Measurements from ENCODE around the gene MT1M.
"Not testable (repeated sequence)": the region's sequence is repeated elsewhere in the genome, so short reads cannot be mapped to it uniquely, and the experiment has no call there.

MT1M gene
- total RNA-seq: 0 reads per million in 2 donors

DNA sequence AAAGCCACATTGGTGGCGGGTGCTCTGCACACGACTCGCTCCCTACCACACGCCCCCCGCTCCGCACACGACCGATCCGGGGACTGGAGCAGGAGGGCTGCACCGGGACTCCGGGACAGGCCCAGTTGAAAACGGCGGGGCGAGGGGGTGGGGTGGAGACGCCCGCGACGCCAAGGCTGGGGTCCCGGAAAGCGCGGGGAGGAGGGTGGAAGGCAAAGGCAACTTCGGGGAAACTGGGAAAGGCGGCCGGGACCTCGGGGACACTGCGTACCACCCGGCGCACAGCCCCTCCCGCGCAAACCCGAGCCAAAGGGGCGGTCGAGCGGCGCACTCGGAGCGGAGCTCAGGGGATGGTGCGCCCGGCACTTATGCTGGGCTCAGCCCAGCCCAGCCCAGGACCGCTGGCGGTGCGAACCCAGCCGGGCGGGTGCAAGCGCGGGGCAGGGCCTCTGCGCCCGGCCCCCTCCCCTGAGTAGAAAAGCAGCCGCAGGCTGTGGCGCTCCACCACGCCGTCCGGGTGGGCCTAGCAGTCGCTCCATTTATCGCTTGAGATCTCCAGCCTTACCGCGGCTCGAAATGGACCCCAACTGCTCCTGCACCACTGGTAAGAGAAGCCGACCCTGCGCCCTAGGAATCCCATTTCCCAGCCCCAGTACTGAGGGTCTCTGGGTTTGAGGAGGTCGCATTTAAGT, at the start of gene MT1M:
MT1M (plus strand) TSS at position 504 of the 692 bp plus-strand sequence; CDS start at position 577, 73 bp downstream.
- DNase-seq: no peak

DNA sequence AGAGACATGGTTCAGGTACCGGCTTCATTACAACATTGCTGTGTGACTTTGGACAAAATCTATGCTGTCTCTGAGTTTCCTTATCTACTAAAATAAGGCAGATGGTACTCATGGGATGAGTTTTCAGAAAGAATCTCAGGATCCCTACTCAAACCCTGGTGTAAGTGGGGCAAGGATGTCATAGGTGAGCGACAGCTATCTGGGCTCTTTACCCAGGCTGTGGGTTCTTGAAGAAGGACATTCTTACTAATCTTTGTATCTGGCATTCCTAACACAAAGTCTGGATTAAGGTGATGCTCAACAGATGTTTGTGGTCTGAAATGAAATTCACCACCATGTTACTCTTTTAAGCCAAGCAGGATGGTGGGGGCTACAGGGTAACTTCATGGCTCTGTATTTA, 49.5 kb upstream of the MT1M start:
- DNase-seq: not testable (repeated sequence)

DNA sequence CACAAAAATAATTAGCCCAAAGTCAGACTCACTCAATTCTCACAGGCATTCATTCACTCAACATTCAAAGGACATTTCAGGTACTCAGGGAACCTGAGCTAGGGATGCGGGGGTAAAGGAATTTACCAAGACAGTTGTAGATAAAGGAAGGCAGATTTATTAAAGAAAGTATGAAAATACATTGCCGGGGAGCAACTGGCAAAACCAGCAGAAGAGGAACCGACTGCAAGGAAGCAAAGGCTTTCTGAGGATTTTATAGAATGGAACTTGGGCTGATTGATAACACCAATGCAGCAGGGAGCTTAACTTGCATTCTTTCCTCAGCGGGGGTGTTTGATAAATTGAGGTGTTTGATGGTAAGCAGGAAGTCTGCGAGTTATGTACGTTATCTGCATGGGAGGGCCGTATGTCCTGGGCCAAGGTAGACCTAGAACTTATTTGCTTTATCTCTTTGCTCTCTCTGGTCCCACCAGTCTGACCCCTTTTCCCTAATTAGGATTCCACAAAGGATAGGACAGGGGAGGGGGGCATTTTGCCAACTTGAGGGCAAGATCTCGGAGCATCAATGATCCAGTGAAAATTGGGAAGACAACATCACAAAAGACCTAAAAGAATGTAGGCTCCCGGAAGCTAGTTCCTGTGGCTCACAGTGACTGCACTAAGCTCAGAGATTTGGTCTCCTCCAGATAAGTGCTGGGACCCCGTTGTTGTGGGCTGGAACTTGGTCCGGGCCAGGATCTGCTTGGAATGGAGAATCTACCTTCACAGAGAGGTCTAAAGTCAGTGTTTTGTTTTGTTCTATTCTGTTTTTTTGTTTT, 48.9 kb upstream of the MT1M start:
- DNase-seq: no peak

DNA sequence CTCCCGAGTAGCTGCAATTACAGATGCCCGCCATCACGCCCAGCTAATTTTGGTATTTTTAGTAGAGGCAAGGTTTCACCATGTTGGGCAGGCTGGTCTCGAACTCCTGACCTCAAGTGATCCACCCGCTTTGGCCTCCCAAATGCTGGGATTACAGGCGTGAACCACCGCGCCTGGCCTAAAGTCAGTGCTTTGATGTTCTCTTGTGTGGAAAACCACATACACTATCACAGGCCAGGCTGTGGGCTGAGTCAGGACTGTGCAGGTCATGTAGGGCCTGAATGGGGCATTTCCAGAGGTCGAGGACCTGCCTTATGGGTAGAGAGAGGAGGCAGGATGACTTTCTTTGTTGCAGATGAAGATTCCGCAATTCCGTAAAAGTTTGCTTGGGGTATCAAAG, 48.2 kb upstream of the MT1M start:
- no peak for DNase-seq

DNA sequence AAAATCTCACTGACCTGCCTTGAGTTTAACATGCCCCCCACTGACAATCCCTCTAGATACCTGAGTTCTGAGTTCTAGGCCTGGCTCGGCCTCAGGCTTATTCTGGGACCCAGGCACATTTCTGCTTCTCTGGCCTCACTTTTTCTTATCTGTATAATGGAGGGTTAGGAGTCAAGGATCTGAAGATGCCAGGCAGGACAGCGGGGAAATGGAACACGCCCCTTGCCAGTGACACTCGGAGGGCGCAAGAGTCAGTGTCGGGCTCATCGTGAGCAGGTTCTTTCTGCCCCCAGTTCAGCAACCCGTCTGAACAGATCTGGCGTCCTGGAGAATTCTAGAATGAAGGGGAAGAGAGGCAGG, 43.7 kb upstream of the MT1M start:
- DNase-seq: no peak

DNA sequence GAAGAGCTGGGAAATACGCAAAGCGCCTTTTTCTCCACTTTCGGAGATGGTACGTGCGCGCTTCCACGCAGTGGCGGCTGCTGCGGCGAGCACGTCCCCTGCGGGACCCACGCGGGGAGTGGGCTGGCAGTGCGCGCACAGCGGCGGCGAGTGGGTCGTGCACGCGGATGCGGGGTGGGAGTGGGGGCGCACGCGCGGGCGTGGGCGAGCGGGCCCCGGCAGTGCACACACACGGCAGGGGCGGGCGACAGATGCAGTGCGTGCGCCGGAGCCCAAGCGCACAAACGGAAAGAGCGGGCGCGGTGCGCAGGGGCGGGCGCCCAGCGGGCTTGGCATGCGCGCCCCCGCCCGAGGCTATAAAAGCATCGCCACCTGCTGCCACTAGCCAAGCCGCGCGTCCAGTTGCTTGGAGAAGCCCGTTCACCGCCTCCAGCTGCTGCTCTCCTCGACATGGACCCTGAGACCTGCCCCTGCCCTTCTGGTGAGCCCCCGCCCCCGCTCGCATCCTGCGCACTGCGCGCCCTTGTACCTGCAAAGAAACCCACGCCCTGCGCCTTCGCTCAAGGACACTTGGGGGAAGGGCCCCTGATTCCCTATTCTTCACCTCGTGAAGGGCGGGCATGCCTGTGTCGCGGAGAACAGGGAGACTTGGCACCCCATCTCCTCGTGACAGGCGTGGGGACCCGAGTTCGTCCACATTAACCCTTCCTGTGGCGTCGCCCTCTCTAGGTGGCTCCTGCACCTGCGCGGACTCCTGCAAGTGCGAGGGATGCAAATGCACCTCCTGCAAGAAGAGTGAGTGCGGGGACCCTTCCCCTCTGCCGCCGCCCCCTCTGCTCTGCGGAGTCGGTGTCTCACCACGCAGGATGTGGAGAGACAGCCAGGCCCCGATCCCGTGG, 43.1 kb upstream of the MT1M start, which contains the start of gene MT3:
MT3 (plus strand) TSS at position 388 of the 899 bp plus-strand sequence; CDS start at position 451, 63 bp downstream.
- DNase-seq: peak in 2 of 5 experiments; percentile 11 to 76

DNA sequence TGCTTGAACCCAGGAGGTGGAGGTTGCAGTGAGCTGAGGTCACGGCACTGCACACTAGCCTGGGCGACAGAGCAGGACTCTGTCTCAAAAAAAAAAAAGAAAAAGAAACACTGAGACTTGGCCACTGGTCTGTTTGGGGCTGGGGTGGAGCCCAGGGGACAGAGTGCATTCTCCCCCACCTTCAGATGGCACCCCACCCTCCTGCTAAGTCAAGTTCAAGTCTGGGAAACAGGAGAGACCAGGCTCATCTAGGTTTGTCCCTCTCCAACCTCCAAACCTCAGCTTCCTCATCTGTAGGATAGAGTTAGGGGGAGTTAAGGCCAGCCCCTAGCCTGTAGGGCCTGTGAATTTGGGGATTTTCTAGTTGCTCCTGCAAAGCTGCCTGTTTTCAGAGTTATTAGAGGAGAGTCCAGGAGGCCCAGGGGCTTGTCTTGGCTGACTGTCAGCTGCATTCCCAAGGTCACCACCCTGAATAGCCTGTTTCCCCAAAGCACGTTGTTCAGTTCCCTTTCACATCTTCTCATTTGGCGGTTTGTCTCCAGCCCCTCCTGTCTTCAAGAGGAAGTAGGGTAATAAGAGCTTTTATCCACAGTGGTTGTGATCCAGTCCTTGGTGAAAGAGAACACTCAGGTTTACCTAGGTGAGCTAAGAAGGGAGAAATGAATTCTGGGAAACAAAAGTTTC, 40.9 kb upstream of the MT1M start:
- no peak for DNase-seq

DNA sequence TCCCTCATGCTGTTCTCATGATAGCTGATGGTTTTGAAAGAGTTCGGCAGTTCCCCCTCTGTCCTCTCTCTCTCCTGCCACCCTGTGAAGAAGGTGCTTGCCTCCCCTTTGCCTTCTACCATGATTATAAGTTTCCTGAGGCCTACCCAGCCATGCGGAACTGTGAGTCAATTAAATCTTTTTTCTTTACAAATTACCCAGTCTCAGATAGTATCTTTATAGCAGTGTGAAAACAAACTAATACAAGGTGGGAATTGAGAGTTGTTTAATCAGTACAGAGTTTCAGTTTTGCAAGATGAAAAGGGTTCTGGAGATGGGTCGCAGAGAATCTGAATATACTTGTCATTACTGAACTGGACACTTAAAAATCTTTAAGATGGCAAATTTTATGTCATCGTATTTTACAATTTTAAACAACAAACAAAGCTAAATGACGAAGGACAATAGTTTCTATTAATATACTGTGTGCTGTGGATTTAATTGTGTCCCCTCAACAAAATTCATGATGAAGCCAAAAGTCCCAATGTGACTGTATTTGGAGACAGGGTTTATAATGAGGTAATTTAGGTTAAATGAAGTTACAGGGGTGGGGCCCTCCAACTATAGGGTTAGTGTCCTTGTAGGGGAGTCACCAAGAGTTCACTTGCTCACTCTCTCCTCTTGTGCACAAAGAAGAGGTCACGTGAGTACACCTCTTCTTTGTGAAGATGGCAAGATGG, 38.7 kb upstream of the MT1M start:
- DNase-seq: no peak

DNA sequence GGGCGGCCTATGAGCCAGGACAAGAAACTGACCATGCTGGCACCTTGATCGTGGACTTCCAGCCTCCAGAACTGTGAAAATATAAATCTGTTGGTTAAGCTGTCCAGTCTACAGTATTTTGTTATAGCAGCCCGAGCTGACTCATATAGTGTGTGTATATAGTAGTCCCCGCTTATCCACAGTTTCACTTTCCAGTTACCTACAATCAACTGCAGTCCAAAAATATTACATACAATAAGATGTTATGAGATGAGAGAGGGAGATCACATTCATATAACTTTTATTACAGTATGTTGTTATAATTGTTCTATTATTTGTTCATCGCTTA, 38.2 kb upstream of the MT1M start:
- no peak for DNase-seq

DNA sequence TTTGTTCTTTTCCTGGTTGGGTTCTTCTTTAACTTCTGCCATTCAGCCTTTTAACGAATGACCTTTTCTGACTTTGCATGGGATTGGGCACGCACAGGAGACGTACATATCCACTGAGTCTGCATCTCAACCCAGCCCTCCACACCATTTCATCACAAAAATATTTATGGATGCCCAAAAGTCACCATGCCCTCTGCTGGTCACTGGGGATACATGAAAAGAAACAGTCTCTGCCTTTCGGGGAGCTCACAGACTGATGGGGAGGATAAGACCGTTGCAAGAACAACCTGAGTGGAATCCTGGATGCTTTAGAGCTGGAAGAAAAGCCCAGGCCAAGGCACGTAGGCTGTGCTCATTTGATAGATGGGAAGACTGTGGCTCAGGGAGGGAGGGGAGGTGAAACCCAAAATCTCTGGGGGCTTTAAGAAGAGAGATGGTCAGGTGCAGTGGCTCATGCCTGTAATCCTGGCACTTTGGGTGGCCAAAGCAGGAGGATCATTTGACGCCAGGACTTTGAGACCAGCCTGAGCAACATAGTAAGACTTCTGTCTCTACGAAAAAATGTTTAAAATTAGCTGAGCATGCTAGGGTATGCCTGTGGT, 32.0 kb upstream of the MT1M start:
- DNase-seq: peak in 2 of 5 experiments; percentile 17 to 54

DNA sequence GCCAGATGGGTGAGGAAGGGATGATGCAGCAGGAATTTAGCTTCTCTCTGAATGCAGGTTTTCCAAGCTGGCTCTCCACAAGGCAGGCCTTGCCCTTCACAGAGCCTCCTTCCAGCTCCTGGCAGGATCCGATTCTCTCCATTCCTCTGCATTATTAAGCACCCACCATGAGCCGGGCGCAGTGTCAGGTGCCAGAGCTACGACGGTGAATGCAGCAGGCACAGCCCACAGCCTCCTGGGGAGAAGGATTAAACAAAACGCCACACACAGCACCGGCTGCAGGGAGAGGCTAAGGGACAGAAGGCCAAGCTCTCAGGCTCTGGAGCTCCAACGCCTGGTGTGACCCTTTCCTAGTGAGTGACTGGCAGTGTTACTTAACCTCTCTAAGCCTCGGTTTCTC, 31.1 kb upstream of the MT1M start:
- DNase-seq: no peak

DNA sequence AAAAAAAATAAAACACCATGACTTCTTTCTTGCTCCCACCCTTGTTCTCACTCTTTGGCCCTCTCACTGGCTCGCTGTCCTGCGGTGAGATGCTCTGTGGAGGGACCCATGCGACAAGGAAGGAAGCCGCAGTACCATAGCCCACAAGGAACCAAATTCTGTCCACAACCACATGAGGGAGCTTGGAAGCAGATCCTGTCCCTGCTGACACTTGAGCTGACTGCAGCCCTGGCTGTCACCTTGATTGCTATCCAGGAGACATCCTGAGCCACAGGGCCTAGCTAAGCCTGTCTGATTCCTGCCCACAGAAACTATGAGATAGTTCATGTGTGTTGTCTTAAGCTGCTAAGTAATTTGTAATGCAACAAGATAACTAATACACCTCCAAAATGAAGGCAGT, 28.9 kb upstream of the MT1M start:
- peak in 1 of 5 experiments; percentile 38 for DNase-seq

DNA sequence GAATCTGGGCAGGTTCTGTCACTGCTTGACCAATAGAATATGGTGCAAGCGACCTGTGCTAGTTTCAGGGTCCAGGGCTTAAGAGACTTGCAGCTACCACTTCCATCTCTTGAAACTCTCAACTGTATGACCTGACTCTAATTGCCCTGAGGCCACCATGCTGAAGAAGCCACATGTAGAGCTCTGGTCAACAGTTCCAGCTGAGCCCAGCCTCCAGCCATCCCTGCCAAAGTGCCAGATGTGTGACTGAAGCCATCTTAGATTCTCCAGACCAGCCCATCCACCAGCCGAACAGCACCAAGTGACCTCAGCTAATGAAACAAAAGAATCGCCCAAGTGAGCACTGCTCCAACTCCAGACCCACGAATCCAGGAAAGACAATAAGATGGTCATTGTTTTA, 27.5 kb upstream of the MT1M start:
- no peak for DNase-seq

DNA sequence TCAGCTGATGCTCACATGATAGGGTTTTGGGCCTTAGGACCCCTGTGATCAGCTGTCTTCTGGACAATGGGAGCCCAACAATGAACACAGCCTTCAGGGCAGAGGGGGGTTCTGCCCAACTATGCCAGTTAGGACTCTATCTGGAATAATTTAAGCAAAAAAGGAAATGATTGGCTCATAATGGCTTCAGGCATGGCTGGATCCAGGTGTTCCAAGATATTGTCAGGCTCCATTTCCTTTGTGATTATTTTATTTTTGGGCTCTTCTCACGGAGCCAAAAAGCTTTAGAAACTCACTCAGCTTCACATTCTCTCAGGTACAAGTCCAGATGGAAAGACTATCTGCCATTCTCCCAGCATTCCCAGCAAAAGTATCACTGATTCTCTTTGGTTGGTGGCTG, 27.0 kb upstream of the MT1M start:
- DNase-seq: no peak

DNA sequence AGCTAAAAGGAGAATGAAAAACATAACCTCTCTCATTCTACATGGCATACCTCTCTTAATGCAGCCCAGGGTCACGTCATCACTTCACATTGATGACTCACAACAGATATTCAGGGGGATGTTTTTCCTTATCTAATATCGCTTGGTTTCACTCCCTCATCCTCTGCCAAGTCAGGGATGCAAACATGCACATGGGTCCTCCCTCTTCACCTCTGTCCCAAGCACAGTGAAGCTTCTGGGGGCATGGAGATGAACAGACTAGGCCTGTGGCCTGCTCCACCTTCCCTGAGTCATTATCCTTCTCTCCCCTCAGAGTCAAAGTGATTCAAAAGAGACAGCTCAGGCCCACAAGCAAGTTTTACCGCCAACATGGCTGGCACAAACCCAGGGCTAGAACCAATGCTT, 26.4 kb upstream of the MT1M start:
- DNase-seq: no peak

DNA sequence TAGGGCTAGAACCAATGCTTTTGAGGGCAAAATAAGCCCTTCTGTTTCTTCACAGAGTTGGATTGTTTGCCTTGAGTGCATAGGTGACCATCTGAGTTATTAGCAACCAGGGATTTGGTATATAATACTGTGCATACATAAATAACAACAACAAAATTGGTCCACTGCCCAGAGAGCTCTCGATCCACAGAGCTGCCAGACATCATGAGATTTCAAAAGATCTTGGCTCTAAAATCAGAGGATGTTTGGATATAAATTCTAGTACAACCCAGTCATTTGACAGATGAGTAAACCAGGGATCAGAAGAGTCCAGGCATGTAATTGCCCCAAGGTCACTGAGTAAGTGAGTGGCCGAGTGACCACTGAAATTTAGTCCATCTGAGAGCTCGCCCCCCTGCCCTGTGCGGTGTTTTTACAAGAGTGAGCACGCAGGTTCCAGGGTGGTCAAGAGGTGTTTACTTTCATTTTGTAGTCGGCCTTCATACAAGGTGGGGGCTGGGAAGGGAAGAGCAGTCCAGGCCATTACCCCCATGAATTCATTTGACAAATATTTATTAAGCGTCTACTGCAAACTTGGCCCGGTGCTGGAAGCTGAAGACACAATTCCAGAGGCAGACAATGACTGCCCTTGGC, 25.9 kb upstream of the MT1M start:
- DNase-seq: no peak

DNA sequence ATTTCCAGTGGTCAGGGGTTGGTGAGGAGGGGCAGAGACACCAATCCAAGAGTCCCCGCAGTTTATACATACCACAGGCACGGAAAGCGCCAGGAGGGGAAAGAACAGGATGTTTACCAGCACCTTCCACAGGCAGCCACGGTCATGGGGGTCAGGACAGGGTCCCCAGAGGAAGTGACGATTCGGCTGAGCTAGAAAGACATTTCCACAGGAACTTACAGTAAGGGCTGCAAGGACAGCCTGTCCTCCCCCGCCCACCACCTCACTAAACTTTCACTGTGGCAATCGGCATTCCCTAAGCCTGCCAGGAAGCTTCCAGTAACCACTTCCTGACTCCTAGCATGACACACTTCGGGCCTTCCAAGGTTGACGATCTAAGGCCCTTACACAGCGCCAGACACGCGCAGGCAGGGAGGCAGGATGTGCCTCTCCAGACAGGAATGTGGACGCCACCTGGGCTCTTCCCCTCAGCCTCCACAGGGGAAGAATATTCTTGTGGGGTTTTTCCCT, 25.3 kb upstream of the MT1M start:
- peak in 2 of 5 experiments; percentile 30 to 36 for DNase-seq

DNA sequence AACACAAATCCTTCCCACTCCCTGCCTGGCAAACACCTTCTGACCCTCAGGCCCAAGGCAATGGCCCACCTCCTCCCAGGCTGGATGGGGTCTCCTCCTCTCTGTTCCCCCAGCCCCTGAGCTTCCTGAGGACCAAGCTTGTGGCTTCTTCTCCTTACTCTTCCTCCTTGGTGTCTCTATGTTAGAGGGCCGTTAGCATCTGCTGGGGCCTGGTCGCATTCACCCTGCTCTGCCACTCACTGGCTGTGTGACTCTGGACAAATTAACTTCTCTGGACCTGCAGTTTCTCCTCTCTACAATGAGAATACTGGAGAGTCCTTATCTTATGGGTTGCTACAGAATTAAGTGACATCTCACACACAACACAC, 24.8 kb upstream of the MT1M start:
- DNase-seq: no peak

DNA sequence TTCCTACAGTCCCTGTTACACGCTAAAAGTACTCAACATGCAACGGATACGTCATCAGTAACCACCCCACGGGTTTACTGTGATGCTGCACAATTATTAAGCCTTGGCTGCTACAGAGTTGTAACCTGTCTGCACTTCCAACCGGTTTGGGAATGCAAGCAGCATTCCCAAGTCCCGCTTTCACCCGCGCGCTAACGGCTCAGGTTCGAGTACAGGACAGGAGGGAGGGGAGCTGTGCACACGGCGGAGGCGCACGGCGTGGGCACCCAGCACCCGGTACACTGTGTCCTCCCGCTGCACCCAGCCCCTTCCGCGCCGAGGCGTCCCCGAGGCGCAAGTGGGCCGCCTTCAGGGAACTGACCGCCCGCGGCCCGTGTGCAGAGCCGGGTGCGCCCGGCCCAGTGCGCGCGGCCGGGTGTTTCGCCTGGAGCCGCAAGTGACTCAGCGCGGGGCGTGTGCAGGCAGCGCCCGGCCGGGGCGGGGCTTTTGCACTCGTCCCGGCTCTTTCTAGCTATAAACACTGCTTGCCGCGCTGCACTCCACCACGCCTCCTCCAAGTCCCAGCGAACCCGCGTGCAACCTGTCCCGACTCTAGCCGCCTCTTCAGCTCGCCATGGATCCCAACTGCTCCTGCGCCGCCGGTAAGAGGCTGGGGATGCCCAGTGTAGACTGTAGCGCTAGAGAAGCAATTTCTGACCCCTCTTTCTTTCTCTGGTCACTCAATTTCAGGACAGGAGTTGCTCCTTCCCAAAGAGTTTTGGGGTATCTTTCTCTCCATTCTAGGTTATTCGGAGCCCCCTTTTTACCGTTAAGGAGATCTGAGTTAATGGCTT, 24.2 kb upstream of the MT1M start, which contains the start of gene MT2A:
MT2A (plus strand) TSS at position 542 of the 833 bp plus-strand sequence; CDS start at position 614, 72 bp downstream.
- peak; percentile 62 to 96 (median 79) for DNase-seq
